Dedifferentiated amniotic fluid mesenchymal stem cell (primary cell): ENCODE data around the gene PDE1A.

Experiments
- DNase-seq: peaks from one replicate; pipeline ENCODE4 v3.0.0-alpha.2; 2016; ENCODE audit errors: extremely low spot score

The PDE1A gene

GRCh38 chr2:182208421-182208820 lies 218.4 kb downstream of the PDE1A start:
- no peak for DNase-seq

- no peak for DNase-seq
Observed at GRCh38 chr2:182207049-182207746, 219.6 kb downstream of the PDE1A start.

- DNase-seq, result no peak
Observed at GRCh38 chr2:182197529-182197928, 229.3 kb downstream of the PDE1A start.

GRCh38 chr2:182193291-182193690 lies 233.5 kb downstream of the PDE1A start:
- DNase-seq, result no peak

GRCh38 chr2:182191061-182191460 lies 235.8 kb downstream of the PDE1A start:
- no peak for DNase-seq

GRCh38 chr2:182187130-182187529 lies 239.7 kb downstream of the PDE1A start:
- DNase-seq, result no peak

GRCh38 chr2:182186132-182186735 lies 240.6 kb downstream of the PDE1A start:
- peak; percentile 66 for DNase-seq

GRCh38 chr2:182182436-182182835 lies 244.4 kb downstream of the PDE1A start:
- DNase-seq, result no peak

- DNase-seq, result no peak
Observed at GRCh38 chr2:182181381-182181780, 245.5 kb downstream of the PDE1A start.

- DNase-seq, result no peak
Observed at GRCh38 chr2:182179176-182179575, 247.7 kb downstream of the PDE1A start.

- no peak for DNase-seq
Observed at GRCh38 chr2:182173944-182174622, 252.8 kb downstream of the PDE1A start.

GRCh38 chr2:182170341-182170740 lies 256.5 kb downstream of the PDE1A start:
- no peak for DNase-seq

- no peak for DNase-seq
Observed at GRCh38 chr2:182167882-182168281, 259.0 kb downstream of the PDE1A start.

- DNase-seq, result no peak
Observed at GRCh38 chr2:182166841-182167240, 260.0 kb downstream of the PDE1A start.

- no peak for DNase-seq
Observed at GRCh38 chr2:182166406-182166805, 260.4 kb downstream of the PDE1A start.

- DNase-seq, result no peak
Observed at GRCh38 chr2:182165202-182165601, 261.6 kb downstream of the PDE1A start.

GRCh38 chr2:182164686-182165085 lies 262.1 kb downstream of the PDE1A start:
- DNase-seq, result no peak

- DNase-seq, result no peak
Observed at GRCh38 chr2:182163878-182164277, 263.0 kb downstream of the PDE1A start.

GRCh38 chr2:182148344-182148743 lies 278.5 kb downstream of the PDE1A start:
- no peak for DNase-seq

GRCh38 chr2:182144776-182145165 lies 282.1 kb downstream of the PDE1A start:
- DNase-seq, result no peak

- no peak for DNase-seq
Observed at GRCh38 chr2:182144041-182144775, 282.6 kb downstream of the PDE1A start.

- no peak for DNase-seq
Observed at GRCh38 chr2:182142062-182142461, 284.8 kb downstream of the PDE1A start.
